Trophoblast cell (in vitro differentiated cells and primary cell): Measurements from ENCODE around the gene RAPGEFL1.
"Not testable (repeated sequence)": the region's sequence is repeated elsewhere in the genome, so short reads cannot be mapped to it uniquely, and the experiment has no call there.

Experiments
- DNase-seq, 2 donors: peaks; one replicate each; pipeline ENCODE4 v3.0.0-alpha.2; 2016
- H2AFZ ChIP-seq: 2 replicates; pipeline ENCODE4 v1.6.1; 2013; ENCODE audit warnings: low read length, moderate library complexity, mild to moderate bottlenecking; ENCODE audit not compliant: insufficient read depth, poor library complexity
- H2AK5ac ChIP-seq: 2 replicates; pipeline ENCODE4 v1.6.1; 2013; ENCODE audit warnings: mild to moderate bottlenecking, low read length
- H2BK120ac ChIP-seq: 2 replicates; pipeline ENCODE4 v1.6.1; 2013; ENCODE audit warnings: low read length, mild to moderate bottlenecking, moderate library complexity; ENCODE audit not compliant: insufficient read depth, poor library complexity
- H2BK12ac ChIP-seq: 2 replicates; pipeline ENCODE4 v1.6.1; 2013; ENCODE audit warnings: mild to moderate bottlenecking, low read length, moderate library complexity
- H2BK5ac ChIP-seq: 2 replicates; pipeline ENCODE4 v1.6.1; 2013; ENCODE audit warnings: low read length, low read depth, moderate library complexity, mild to moderate bottlenecking; ENCODE audit not compliant: poor library complexity
- H3K14ac ChIP-seq: 2 replicates; pipeline ENCODE4 v1.6.1; 2013; ENCODE audit warnings: mild to moderate bottlenecking, low read length
- H3K18ac ChIP-seq: 2 replicates; pipeline ENCODE4 v1.6.1; 2013; ENCODE audit warnings: mild to moderate bottlenecking, low read length
- H3K23ac ChIP-seq: 2 replicates; pipeline ENCODE4 v1.6.1; 2013; ENCODE audit warnings: low read length
- H3K27ac ChIP-seq: 2 replicates; pipeline ENCODE4 v1.5.1; 2013; ENCODE audit warnings: low read depth, mild to moderate bottlenecking, inconsistent platforms, low read length, moderate library complexity
- H3K27me3 ChIP-seq: 2 replicates; pipeline ENCODE4 v1.6.1; 2013; ENCODE audit warnings: inconsistent platforms, mild to moderate bottlenecking, low read length, moderate library complexity; ENCODE audit not compliant: insufficient read depth
- H3K36me3 ChIP-seq, 2 experiments: 1 replicate in 1 of 2; 2 replicates in 1 of 2; pipeline ENCODE4 v1.6.1; 2013; ENCODE audit warnings: low read length in 2 of 2, mild to moderate bottlenecking in 2 of 2, moderate library complexity in 1 of 2; ENCODE audit not compliant: insufficient read depth in 2 of 2, control insufficient read depth in 1 of 2
- H3K4ac ChIP-seq: 2 replicates; pipeline ENCODE4 v1.6.1; 2013; ENCODE audit warnings: low read depth, mild to moderate bottlenecking, low read length, moderate library complexity
- H3K4me1 ChIP-seq, 2 experiments: 1 replicate in 1 of 2; 2 replicates in 1 of 2; pipeline ENCODE4 v1.6.1; 2013; ENCODE audit warnings: low read length in 2 of 2, mild to moderate bottlenecking in 2 of 2, moderate library complexity in 1 of 2; ENCODE audit not compliant: insufficient read depth in 2 of 2, control insufficient read depth in 1 of 2
- H3K4me2 ChIP-seq: 2 replicates; pipeline ENCODE4 v1.6.1; 2013; ENCODE audit warnings: inconsistent platforms, mild to moderate bottlenecking, low read length, moderate library complexity
- H3K4me3 ChIP-seq: 2 replicates; pipeline ENCODE4 v1.5.1; 2013; ENCODE audit warnings: mild to moderate bottlenecking, low read depth, low read length, inconsistent platforms
- H3K79me1 ChIP-seq: one replicate; pipeline ENCODE4 v1.6.1; 2013; ENCODE audit warnings: low read length
- H3K79me2 ChIP-seq: 2 replicates; pipeline ENCODE4 v1.6.1; 2013; ENCODE audit warnings: low read length, mild to moderate bottlenecking; ENCODE audit not compliant: control insufficient read depth, insufficient read depth, poor library complexity
- H3K9ac ChIP-seq: 2 replicates; pipeline ENCODE4 v1.6.1; 2013; ENCODE audit warnings: mild to moderate bottlenecking, low read length
- H3K9me3 ChIP-seq: 2 replicates; pipeline ENCODE4 v1.6.1; 2013; ENCODE audit warnings: low read depth, mild to moderate bottlenecking, control low read depth, inconsistent platforms, low read length; ENCODE audit not compliant: insufficient read depth
- H4K12ac ChIP-seq: 2 replicates; pipeline ENCODE4 v1.6.1; 2013; ENCODE audit warnings: low read depth, mild to moderate bottlenecking, low read length, moderate library complexity
- H4K8ac ChIP-seq: 2 replicates; pipeline ENCODE4 v1.6.1; 2013; ENCODE audit warnings: low read depth, mild to moderate bottlenecking, low read length, moderate library complexity
- H4K91ac ChIP-seq: one replicate; pipeline ENCODE4 v1.6.1; 2013; ENCODE audit warnings: low read depth, mild to moderate bottlenecking, low read length, moderate library complexity
- WGBS: extraction: QIAGEN DNeasy Blood & Tissue Kit; methylation state at CpG from one replicate; pipeline ENCODE4 v1.1.7; 2013; ENCODE audit warnings: missing lambda C conversion rate; ENCODE audit not compliant: insufficient read length, insufficient coverage; ENCODE audit errors: extremely low coverage; 5-methylcytosine and 5-hydroxymethylcytosine counted together

RAPGEFL1 gene

GRCh38 chr17:40197550-40197949 is 20.3 kb downstream of the RAPGEFL1 start:
- H3K18ac ChIP-seq, result no peak overlapping the region
- no peaks in the 10 kb centered on the region for H3K4me1 ChIP-seq
- no peak overlapping the region for H2BK5ac ChIP-seq
- no peak overlapping the region for H2AK5ac ChIP-seq
- no peaks in the 10 kb centered on the region for H3K79me2 ChIP-seq
- H3K9me3 ChIP-seq, result no peaks in the 10 kb centered on the region
- no CpG with 5 or more reads among the region's 1 CpG for WGBS
- no peak overlapping the region for H3K27ac ChIP-seq
- H3K36me3 ChIP-seq, result peaks cover 3 to 4% of the 10 kb centered on the region in 2 experiments
- H2AFZ ChIP-seq, result no peak overlapping the region
- H2BK12ac ChIP-seq, result no peak overlapping the region
- no peaks in the 10 kb centered on the region for H3K27me3 ChIP-seq
- H3K4me2 ChIP-seq, result no peak overlapping the region
- no peak overlapping the region for H3K9ac ChIP-seq
- H3K23ac ChIP-seq, result no peak overlapping the region
- no peak overlapping the region for H4K91ac ChIP-seq
- no peak overlapping the region for H4K12ac ChIP-seq
- no peak for DNase-seq
- H3K4ac ChIP-seq, result no peak overlapping the region
- H4K8ac ChIP-seq, result no peak overlapping the region
- H2BK120ac ChIP-seq, result no peak overlapping the region
- no peak overlapping the region for H3K14ac ChIP-seq
- H3K79me1 ChIP-seq, result no peaks in the 10 kb centered on the region
- no peak overlapping the region for H3K4me3 ChIP-seq

- not testable (repeated sequence) for H3K27ac ChIP-seq, H3K23ac ChIP-seq, H3K9me3 ChIP-seq, DNase-seq, H3K4me3 ChIP-seq, H3K14ac ChIP-seq, H2BK120ac ChIP-seq, H3K27me3 ChIP-seq, H4K91ac ChIP-seq, H3K4me2 ChIP-seq, H2BK5ac ChIP-seq, H3K18ac ChIP-seq, H2BK12ac ChIP-seq, H3K9ac ChIP-seq, H3K79me1 ChIP-seq, H3K4ac ChIP-seq, H3K79me2 ChIP-seq, H3K36me3 ChIP-seq, H2AFZ ChIP-seq, H4K8ac ChIP-seq, H4K12ac ChIP-seq, H3K4me1 ChIP-seq, H2AK5ac ChIP-seq
- no CpG with 5 or more reads among the region's 8 CpGs for WGBS
Observed at GRCh38 chr17:40197965-40198456, 20.7 kb downstream of the RAPGEFL1 start.

- no peak for DNase-seq
- H4K91ac ChIP-seq, result no peak overlapping the region
- H3K9ac ChIP-seq, result no peak overlapping the region
- no peak overlapping the region for H2BK12ac ChIP-seq
- no peaks in the 10 kb centered on the region for H3K27me3 ChIP-seq
- no peak overlapping the region for H2BK5ac ChIP-seq
- H3K27ac ChIP-seq, result no peak overlapping the region
- H3K23ac ChIP-seq, result no peak overlapping the region
- H3K4me2 ChIP-seq, result no peak overlapping the region
- H4K8ac ChIP-seq, result no peak overlapping the region
- no peak overlapping the region for H3K18ac ChIP-seq
- H3K36me3 ChIP-seq, result peaks cover 0 to under 1% of the 10 kb centered on the region in 2 experiments
- no peaks in the 10 kb centered on the region for H3K79me2 ChIP-seq
- H3K14ac ChIP-seq, result no peak overlapping the region
- H2AFZ ChIP-seq, result no peak overlapping the region
- no peak overlapping the region for H2BK120ac ChIP-seq
- no peak overlapping the region for H3K4ac ChIP-seq
- no CpG with 5 or more reads among the region's 5 CpGs for WGBS
- no peak overlapping the region for H3K4me3 ChIP-seq
- H3K4me1 ChIP-seq, result no peaks in the 10 kb centered on the region
- no peaks in the 10 kb centered on the region for H3K9me3 ChIP-seq
- H2AK5ac ChIP-seq, result no peak overlapping the region
- no peak overlapping the region for H4K12ac ChIP-seq
- H3K79me1 ChIP-seq, result no peaks in the 10 kb centered on the region
Observed at GRCh38 chr17:40198576-40198975, 21.3 kb downstream of the RAPGEFL1 start.

GRCh38 chr17:40203131-40203530 is 25.9 kb downstream of the RAPGEFL1 start:
- H3K4me3 ChIP-seq, result no peak overlapping the region
- no peaks in the 10 kb centered on the region for H3K79me1 ChIP-seq
- no peaks in the 10 kb centered on the region for H3K9me3 ChIP-seq
- H3K27me3 ChIP-seq, result no peaks in the 10 kb centered on the region
- no peak overlapping the region for H3K4me2 ChIP-seq
- H3K18ac ChIP-seq, result no peak overlapping the region
- no peak overlapping the region for H3K9ac ChIP-seq
- no peak overlapping the region for H3K23ac ChIP-seq
- H3K36me3 ChIP-seq, result no peaks in the 10 kb centered on the region
- DNase-seq, result no peak
- no peak overlapping the region for H2BK12ac ChIP-seq
- H4K91ac ChIP-seq, result no peak overlapping the region
- no peaks in the 10 kb centered on the region for H3K4me1 ChIP-seq
- no peaks in the 10 kb centered on the region for H3K79me2 ChIP-seq
- H2BK5ac ChIP-seq, result no peak overlapping the region
- H4K8ac ChIP-seq, result no peak overlapping the region
- no CpG with 5 or more reads among the region's 4 CpGs for WGBS
- no peak overlapping the region for H2AK5ac ChIP-seq
- no peak overlapping the region for H2AFZ ChIP-seq
- H3K14ac ChIP-seq, result no peak overlapping the region
- H3K4ac ChIP-seq, result no peak overlapping the region
- no peak overlapping the region for H3K27ac ChIP-seq
- no peak overlapping the region for H2BK120ac ChIP-seq
- H4K12ac ChIP-seq, result no peak overlapping the region
